ENCODE measurements around the gene KRT1.

Gene KRT1

DNA sequence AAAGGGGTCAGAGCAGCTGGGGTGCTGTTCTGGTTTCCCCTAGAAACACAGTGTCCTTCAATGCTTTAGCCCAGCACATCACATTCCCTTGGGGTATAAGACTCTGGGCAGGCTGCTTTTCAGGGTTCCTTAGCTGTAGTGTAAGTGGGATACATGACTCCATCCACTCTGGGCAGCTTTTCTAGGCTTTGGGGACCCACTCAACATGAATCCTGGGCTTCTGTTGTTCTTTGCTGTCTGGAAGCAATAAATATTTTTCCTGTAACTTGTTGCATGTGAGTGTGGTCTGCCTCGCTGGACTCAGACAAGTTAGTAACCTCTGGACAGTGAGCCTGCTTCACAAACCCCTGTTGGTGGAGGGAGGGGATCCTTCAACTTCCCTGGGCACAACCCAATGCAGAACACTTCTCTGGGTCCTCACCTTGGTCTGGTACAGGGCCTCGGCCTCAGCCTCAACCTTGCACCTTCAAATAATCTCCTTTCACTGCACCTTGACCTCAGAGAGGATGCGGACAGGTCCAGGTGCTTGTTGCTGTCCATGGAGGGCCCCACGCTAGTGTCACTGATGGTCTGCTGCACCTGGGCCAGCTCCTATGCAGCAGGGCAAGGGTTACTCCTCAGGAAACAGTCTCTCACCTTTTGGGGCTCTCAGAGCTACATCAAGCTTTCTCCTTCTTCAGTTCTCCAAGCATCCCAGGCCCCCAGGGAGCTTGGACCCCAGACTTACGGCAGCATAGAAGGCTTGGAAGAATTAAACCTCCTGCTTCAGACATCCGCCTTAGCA lies 48.3 kb downstream of the KRT1 start:
- no peak for DNase-seq

DNA sequence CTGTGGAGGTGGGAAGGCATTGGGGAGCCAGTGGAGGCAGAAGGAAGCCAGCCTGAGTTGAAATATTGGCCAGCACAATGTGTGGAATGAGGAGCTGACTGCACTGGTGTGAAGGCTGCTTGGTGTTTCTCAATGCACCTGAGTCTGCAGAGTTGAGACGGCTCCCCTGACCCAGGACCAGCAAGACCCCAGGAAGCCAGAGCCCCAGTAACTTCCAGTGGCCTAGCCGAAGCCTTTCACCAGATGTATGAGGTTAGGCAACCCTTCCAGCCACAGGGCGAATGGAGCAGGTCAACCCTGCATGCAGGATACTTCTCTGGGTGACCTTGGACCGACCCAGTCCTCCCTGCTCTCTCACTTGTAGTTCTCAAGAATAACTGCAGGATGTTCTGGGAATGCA lies 48.9 kb downstream of the KRT1 start:
- DNase-seq, result no peak

DNA sequence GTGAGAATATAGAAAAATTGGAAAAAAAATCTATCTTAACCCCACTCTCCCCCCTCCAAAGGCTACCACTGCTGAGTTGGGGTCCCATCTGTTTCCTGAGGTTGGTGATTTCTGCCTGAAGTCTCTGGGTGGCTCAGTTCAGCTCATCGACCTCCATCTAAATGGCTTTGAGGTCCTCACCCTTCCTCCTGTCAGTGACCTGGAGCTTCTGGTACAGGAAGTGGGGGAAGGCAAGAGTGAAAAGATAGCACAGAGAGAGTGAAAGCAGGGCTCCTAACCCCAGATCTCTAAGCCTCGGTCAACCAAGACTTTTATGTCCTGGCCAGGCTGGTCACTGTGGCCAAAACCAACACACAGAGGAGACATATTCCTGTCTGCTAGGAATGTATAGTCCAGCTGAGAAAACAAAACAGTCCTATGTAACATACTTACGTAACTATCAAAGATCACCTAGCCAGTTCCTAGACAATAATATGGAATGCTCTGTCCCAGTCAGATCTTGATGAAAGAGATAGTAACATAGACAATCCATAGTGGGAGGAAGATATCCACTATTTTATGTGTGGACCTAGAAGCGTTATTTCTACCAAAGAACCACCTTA lies 49.5 kb downstream of the KRT1 start:
- no peak for DNase-seq

DNA sequence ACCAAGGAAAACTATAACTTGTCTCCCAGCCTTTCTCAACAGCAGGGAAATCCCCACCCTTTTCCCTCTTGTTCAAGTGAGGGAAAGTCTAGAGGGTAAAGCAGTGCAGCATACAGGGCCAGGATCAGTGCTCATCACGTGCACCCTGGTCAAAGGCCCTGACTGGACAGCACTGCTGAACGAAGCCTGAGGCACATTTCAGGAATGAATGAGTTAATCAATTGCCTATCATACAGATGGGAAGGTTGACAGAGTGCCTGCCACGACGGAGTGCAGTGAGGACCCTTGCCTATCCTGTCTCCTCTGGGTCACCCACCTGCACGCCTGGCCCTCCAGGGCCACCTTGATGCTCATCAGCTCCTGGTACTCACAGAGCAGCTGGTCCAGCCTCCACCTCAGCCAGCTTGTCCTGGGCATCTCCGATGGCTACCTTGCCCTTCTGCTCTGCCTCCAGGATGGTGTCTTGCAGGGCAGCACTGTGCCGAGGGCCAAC lies 50.2 kb downstream of the KRT1 start:
- no peak for DNase-seq

DNA sequence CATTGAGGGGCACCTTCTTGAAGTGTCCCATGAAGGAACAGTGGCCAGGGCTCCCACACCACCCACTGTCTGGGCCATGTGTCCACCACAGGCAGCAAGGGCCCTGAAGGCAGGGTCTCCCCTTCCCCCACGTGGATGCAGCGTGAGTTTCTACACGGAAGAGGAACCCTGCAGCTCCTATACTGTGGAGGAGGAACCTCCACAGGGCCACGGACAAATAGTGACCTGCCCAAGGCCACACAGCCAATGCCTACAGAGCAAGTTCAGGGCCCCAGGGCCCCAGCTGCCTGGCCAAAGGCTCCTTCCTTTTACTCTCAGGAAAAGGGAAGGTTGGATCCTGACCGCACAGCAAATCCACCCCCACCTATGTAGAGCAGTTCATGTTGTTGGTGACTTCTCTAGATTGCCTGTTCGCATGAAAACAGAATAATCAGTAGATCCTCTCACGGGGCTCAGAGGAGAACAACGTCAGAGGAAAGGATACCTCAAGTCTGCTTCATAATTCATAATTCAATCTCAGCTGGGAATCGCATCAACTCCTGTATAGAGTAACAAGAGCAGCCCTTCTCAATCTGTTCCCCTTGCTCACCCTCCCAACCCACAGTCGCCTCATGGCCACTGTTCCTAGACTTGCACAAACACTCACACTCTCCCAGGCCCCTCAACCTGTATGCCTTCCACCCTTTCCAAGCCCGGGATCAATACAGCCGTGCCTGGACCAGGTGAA lies 50.8 kb downstream of the KRT1 start:
- DNase-seq, result no peak

DNA sequence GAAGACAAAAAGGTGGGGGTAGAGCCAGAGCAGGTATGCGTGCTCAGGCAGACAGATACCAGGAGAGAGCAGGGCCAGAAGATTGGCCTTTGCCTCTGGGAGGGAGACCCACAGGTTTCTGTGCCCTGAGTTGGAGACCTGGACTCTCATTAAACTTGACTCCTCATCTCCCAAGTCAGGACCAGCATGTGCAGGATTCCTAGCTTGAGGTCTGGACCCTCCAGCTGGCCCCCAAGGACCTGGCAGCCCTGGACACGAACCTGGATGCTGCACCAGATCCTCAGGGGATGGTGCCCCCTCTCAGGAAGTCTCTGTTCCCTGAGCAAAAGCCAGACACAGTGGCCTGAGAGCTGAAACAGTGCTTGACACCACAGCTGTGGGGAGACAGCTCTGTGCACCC lies 51.4 kb downstream of the KRT1 start:
- DNase-seq, result no peak

DNA sequence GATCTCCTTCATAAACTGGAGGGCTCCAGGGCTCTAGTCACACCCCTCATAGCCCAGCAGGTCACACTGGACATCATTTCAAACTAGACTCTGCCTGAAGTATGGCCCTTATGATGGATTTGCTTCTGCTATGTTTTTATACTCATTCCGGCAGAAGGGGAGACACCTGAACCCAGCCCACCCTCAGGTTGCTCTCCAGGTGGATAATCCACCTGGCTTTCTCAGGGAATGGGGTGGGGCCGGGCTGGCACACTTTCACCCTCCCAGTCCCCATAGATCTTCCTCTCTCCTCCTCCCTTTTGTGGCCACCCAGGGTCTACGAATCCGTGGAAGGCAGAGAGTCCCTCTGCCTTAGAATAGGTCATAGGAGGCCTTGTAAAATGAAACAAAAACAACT lies 52.1 kb downstream of the KRT1 start:
- DNase-seq, result no peak

DNA sequence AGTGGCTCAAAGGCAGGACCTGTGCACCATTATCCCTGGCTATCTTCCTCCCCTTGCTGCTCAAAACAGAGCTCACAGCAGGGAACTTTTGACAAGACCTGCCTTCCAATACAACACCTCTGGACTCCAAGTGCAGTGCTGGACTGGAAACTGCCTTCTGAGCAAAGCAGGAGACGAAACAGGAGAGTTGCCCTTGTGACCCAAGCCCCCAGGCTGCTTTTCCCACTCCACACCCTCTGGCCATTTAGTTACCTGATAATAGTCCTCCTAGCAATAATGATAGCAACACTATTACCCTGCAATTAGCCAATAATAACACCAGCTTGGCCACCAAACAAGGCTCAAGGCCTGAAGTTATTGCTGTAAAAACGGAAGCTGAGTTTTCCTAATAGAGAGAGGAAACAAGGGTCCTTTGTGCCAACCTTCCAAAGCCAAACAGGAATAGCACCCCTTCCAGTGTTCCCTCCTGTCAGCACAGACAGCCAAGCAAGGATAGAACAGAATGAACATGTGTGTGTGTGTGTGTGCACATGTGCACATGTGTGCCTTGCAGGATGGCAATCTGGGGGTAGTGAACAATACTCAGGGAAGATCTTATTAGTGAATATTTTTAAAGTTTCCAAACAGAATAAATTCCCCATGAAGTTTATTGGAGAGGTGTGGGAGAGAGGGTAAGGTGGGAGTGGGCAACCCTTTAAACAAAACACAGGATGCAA lies 52.7 kb downstream of the KRT1 start:
- DNase-seq, result no peak
